Testis (tissue), 2 donors: Measurements from ENCODE around the gene LRP2.

ENCODE experiments used
- CTCF ChIP-seq, 3 experiments: fragments of 450-650 bp in 2 of 3; fragments of 200-600 bp in 1 of 3; sonication (generic) in 1 of 3; IDR thresholded peaks; one replicate each; pipeline ENCODE4 v1.5.1; 2016 to 2019; ENCODE audit warnings: antibody characterized with exemption in 3 of 3, mild to moderate bottlenecking in 2 of 3, moderate library complexity in 1 of 3
- POLR2A ChIP-seq: fragments of 450-650 bp; IDR thresholded peaks from one replicate; pipeline ENCODE4 v1.6.1; 2017; ENCODE audit warnings: antibody characterized with exemption, mild to moderate bottlenecking, moderate library complexity

GRCh38 chr2:169230204-169230603 is 132.1 kb downstream of the LRP2 start:
- no peak for TF ChIP-seq POLR2A
- TF ChIP-seq CTCF (IDR thresholded peaks at IDR 0.05): no peak
